Stomach (tissue), 9 donors: ENCODE results near the gene LSM4. TPM values are rescaled to one million over a fixed set of nuclear protein-coding genes. Genes with fewer than 3 reads are reported as not detected.
A peak's percentile ranks its signal among the peaks of the same experiment; 100 is the strongest.

ENCODE experiments used
- DNase-seq, 2 donors: peaks; one replicate each; pipeline versions ENCODE4 v3.0.0 to v3.0.0-alpha.2; 2013 to 2019
- H3K27ac ChIP-seq, 5 donors: fragments of 200-600 bp in 4 of 5; sonication (generic) in 4 of 5; one replicate each; pipeline ENCODE4 v1.5.1; 2013 to 2019; ENCODE audit warnings: mild to moderate bottlenecking in 1 of 5, moderate library complexity in 1 of 5
- H3K27me3 ChIP-seq, 3 donors: fragments of 200-600 bp; sonication (generic); one replicate each; pipeline ENCODE4 v1.5.1; 2017 to 2019; ENCODE audit warnings: mixed run types in 1 of 3
- H3K36me3 ChIP-seq, 4 donors: fragments of 200-600 bp; sonication (generic); 1 replicate in 3 of 4; 2 replicates in 1 of 4; pipeline ENCODE4 v1.5.1; 2016 to 2019
- H3K4me1 ChIP-seq, 4 donors: fragments of 200-600 bp; sonication (generic); one replicate each; pipeline ENCODE4 v1.5.1; 2016 to 2019
- H3K4me3 ChIP-seq, 4 donors: fragments of 200-600 bp; sonication (generic) in 3 of 4; one replicate each; pipeline ENCODE4 v1.5.1; 2016 to 2019; ENCODE audit warnings: mild to moderate bottlenecking in 1 of 4
- H3K9me3 ChIP-seq, 4 donors: fragments of 200-600 bp; sonication (generic); one replicate each; pipeline ENCODE4 v1.5.1; 2016 to 2019
- CTCF ChIP-seq, 7 experiments: fragments of 450-650 bp in 4 of 7; fragments of 200-600 bp in 3 of 7; sonication (generic) in 3 of 7; IDR thresholded peaks; one replicate each; pipeline ENCODE4 v1.5.1; 2016 to 2019; ENCODE audit warnings: antibody characterized with exemption in 7 of 7, control low read depth in 2 of 7, mild to moderate bottlenecking in 1 of 7
- EP300 ChIP-seq: sonication (generic); formaldehyde crosslinking; IDR thresholded peaks from one replicate; pipeline ENCODE4 v1.6.1; 2017; ENCODE audit warnings: antibody characterized with exemption
- POLR2A ChIP-seq, 4 donors: fragments of 450-650 bp; IDR thresholded peaks; one replicate each; pipeline ENCODE4 v1.6.1; 2016; ENCODE audit warnings: antibody characterized with exemption in 4 of 4, control low read depth in 2 of 4, mild to moderate bottlenecking in 1 of 4, moderate library complexity in 1 of 4
- POLR2AphosphoS5 ChIP-seq, 3 donors: sonication (generic); formaldehyde crosslinking; IDR thresholded peaks; one replicate each; pipeline ENCODE4 v1.6.1; 2016; ENCODE audit warnings: antibody characterized with exemption in 3 of 3
- WGBS, 5 donors: extraction: QIAGEN DNeasy Blood & Tissue Kit in 3 of 5; methylation state at CpG; one replicate each; pipeline versions ENCODE4 v1.1.5 to v1.1.7; 2013 to 2018; 5-methylcytosine and 5-hydroxymethylcytosine counted together
- intact Hi-C: fragments of 100-400 bp; cut with DNase I; formaldehyde crosslinking; loops from one replicate; pipeline ENCODE4 v1.15.1; 2023; ENCODE audit warnings: low total_unique reads
- polyA plus RNA-seq, 3 donors: library from polyadenylated mRNA; stranded (reverse); fragments of 200-250 nt; gene quantifications; one replicate each; pipeline ENCODE4 v1.2.3, GENCODE V29; 2013
- total RNA-seq, 5 donors: library from RNA; depleted of rRNA; stranded (reverse); fragments of >200 nt; gene quantifications; one replicate each; pipeline versions ENCODE4 v1.1.0 to v1.2.3, GENCODE V29; 2014 to 2016
- donor health status: healthy with polysubstance abuse.
- donor health status: Bipolar disorder and iron deficiency.
- donor health status: healthy.

The LSM4 gene
- total and polyA plus RNA-seq, 8 donors: 24.1 to 185 (median 139) TPM

GRCh38 chr19:18284712-18285360 is 38.0 kb downstream of the LSM4 start:
- TF ChIP-seq EP300: no peak
- TF ChIP-seq POLR2A (IDR thresholded peaks at IDR 0.05): no peak
- no peak for TF ChIP-seq POLR2AphosphoS5 (IDR thresholded peaks at IDR 0.05)
- no peak for TF ChIP-seq CTCF (IDR thresholded peaks at IDR 0.05)
- Histone ChIP-seq H3K4me3 (no peak overlapping the region), H3K4me1 (peaks cover 10 to 42% (median 29%) of the 10 kb centered on the region in 4 donors), H3K9me3 (no peaks in the 10 kb centered on the region), H3K27ac (peak overlapping the region; percentile 59 to 81 (median 70)), H3K27me3 (no peaks in the 10 kb centered on the region), H3K36me3 (no peaks in the 10 kb centered on the region)
- intact Hi-C loops: no loop called here
- no peak for DNase-seq
- WGBS, 5 donors: 24 to 43% (median 33%) methylated on average over 12 of the region's 12 CpGs

GRCh38 chr19:18283338-18283737 is 39.5 kb downstream of the LSM4 start:
- 78 to 97% (median 95%) methylated on average over 5 of the region's 5 CpGs for WGBS, 5 donors
- H3K4me1 ChIP-seq: peaks cover 18 to 47% (median 39%) of the 10 kb centered on the region in 4 donors
- no peak overlapping the region for H3K4me3 ChIP-seq
- H3K9me3 ChIP-seq: no peaks in the 10 kb centered on the region
- peak overlapping the region; percentile 10 to 100 (median 99) for H3K27ac ChIP-seq
- intact Hi-C loops: no loop called here
- H3K36me3 ChIP-seq: peaks cover 4 to 9% (median 8%) of the 10 kb centered on the region in 4 donors
- DNase-seq: no peak
- H3K27me3 ChIP-seq: no peaks in the 10 kb centered on the region
- TF ChIP-seq POLR2A (IDR thresholded peaks at IDR 0.05): no peak
- no peak for TF ChIP-seq EP300
- no peak for TF ChIP-seq CTCF (IDR thresholded peaks at IDR 0.05)
- no peak for TF ChIP-seq POLR2AphosphoS5 (IDR thresholded peaks at IDR 0.05)

GRCh38 chr19:18282788-18283141 is 40.1 kb downstream of the LSM4 start:
- H3K9me3 ChIP-seq: no peaks in the 10 kb centered on the region
- H3K4me3 ChIP-seq: peak overlapping the region in 3 of 4 donors; percentile 26 to 98 (median 43)
- peaks cover 8 to 14% (median 13%) of the 10 kb centered on the region in 4 donors for H3K36me3 ChIP-seq
- intact Hi-C loops: no loop called here
- peak overlapping the region; percentile 93 to 100 (median 99) for H3K27ac ChIP-seq
- peaks cover 24 to 47% (median 41%) of the 10 kb centered on the region in 4 donors for H3K4me1 ChIP-seq
- peak in 1 of 2 donors; percentile 78 for DNase-seq
- H3K27me3 ChIP-seq: no peaks in the 10 kb centered on the region
- WGBS, 5 donors: 51 to 57% (median 52%) methylated on average over 4 of the region's 4 CpGs
- TF ChIP-seq CTCF (IDR thresholded peaks at IDR 0.05): no peak
- TF ChIP-seq POLR2A (IDR thresholded peaks at IDR 0.05): no peak
- no peak for TF ChIP-seq EP300
- TF ChIP-seq POLR2AphosphoS5 (IDR thresholded peaks at IDR 0.05): no peak

GRCh38 chr19:18282021-18282787 is 40.7 kb downstream of the LSM4 start:
- Histone ChIP-seq H3K27ac (peak overlapping the region; percentile 93 to 100 (median 99)), H3K9me3 (no peaks in the 10 kb centered on the region), H3K4me1 (peaks cover 29 to 49% (median 44%) of the 10 kb centered on the region in 4 donors), H3K36me3 (peaks cover 8 to 20% (median 16%) of the 10 kb centered on the region in 4 donors), H3K27me3 (no peaks in the 10 kb centered on the region), H3K4me3 (peak overlapping the region; percentile 26 to 98 (median 48))
- 3 to 5% (median 3%) methylated on average over 15 to 27 of the region's 27 CpGs for WGBS, 5 donors
- intact Hi-C loops: no loop called here
- DNase-seq: no peak
- TF ChIP-seq CTCF (IDR thresholded peaks at IDR 0.05): peak in 1 of 7 experiments; percentile 19
- peak in 1 of 4 donors; percentile 47 for TF ChIP-seq POLR2A (IDR thresholded peaks at IDR 0.05)
- no peak for TF ChIP-seq EP300
- TF ChIP-seq POLR2AphosphoS5 (IDR thresholded peaks at IDR 0.05): peak in 2 of 3 donors; percentile 67 to 94
